Astrocyte of the hippocampus (primary cell): ENCODE measurements around the gene ASCC3.
A peak's percentile ranks its signal among the peaks of the same experiment; 100 is the strongest.

Source experiments
- DNase-seq: peaks from one replicate; pipeline ENCODE4 v3.0.0; 2011; ENCODE audit warnings: low read depth, low spot score

ASCC3 gene

GRCh38 chr6:100467129-100468015 lies 413.8 kb downstream of the ASCC3 start:
- no peak for DNase-seq

- no peak for DNase-seq
Measured at GRCh38 chr6:100466410-100467128, 414.6 kb downstream of the ASCC3 start.

GRCh38 chr6:100465701-100466409 lies 415.3 kb downstream of the ASCC3 start:
- DNase-seq: no peak

- peak; percentile 87 for DNase-seq
Measured at GRCh38 chr6:100464903-100465700, 416.0 kb downstream of the ASCC3 start, which contains the start of gene SIM1. SIM1 (minus strand) TSS chr6:100464921; CDS start chr6:100463468, 1,453 bp downstream.

- no peak for DNase-seq
Measured at GRCh38 chr6:100464162-100464851, 416.8 kb downstream of the ASCC3 start.

GRCh38 chr6:100463630-100464161 lies 417.4 kb downstream of the ASCC3 start:
- no peak for DNase-seq

- no peak for DNase-seq
Measured at GRCh38 chr6:100462706-100463629, 418.2 kb downstream of the ASCC3 start.

GRCh38 chr6:100461917-100462705 lies 419.0 kb downstream of the ASCC3 start:
- no peak for DNase-seq

- DNase-seq: no peak
Measured at GRCh38 chr6:100461278-100461916, 419.7 kb downstream of the ASCC3 start.

- no peak for DNase-seq
Measured at GRCh38 chr6:100460650-100461204, 420.4 kb downstream of the ASCC3 start.

- no peak for DNase-seq
Measured at GRCh38 chr6:100459592-100460184, 421.4 kb downstream of the ASCC3 start.

GRCh38 chr6:100458841-100459591 lies 422.1 kb downstream of the ASCC3 start:
- DNase-seq: no peak
